ENCODE data around the gene SCNN1B.
"Not testable (repeated sequence)": the region's sequence is repeated elsewhere in the genome, so short reads cannot be mapped to it uniquely, and the experiment has no call there.

The SCNN1B gene

DNA sequence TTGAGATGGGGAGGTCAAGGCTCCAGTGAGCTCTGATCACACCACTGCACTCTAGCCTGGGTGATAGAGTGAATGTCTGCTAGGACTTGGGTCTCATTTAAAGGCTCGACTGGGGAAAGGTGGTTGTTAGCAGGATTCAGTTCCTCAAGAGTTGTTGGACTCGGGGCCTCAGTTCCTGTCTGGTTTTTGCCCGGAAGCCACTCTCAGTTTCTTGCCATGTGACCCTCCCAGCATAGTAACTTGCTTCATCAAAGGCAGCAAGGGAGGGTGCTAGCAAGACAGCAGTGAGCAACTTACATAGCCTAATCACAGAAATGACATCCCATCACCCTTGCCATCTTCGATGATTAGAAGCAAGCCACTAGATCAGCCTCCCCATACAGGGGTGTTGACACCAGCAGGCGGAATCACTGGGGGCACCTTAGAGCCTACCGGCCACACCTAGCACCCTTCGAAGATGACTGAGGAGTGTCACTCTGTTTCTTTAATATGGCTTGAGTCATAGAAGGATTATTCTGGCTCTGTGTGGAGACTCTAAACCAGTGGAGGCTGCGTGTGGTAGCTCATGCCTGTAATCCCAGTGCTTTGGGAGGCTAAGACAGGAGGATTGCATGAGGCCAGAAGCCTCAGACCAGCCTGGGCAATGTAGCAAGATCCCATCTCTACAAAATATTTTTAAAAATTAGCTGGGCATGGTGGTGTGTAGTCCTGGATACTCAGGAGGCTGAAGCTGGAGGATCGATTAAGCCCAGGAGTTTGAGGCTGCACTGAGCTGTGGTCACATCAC is 13.2 kb upstream of the SCNN1B start:
- Histone ChIP-seq H3K4me3 (ENCODE audit: low read depth, low read length) (no peak overlapping the region), H3K27me3 (ENCODE audit: insufficient read depth, low read length) (no peaks in the 10 kb centered on the region), H3K79me2 (ENCODE audit: control insufficient read depth, insufficient read depth, low read length, unreplicated experiment) (no peaks in the 10 kb centered on the region), H3K36me3 (ENCODE audit: insufficient read depth, low read length) (no peaks in the 10 kb centered on the region), H3K27ac (ENCODE audit: low read depth, low read length) (no peak overlapping the region), H2AFZ (ENCODE audit: low read length, unreplicated experiment) (no peak overlapping the region), H3K4me1 (ENCODE audit: control insufficient read depth, insufficient read depth, low read length, unreplicated experiment) (peaks cover 6% of the 10 kb centered on the region)

- H3K36me3 ChIP-seq (ENCODE audit: insufficient read depth, low read length) = no peaks in the 10 kb centered on the region
- H3K79me2 ChIP-seq (ENCODE audit: control insufficient read depth, insufficient read depth, low read length, unreplicated experiment) = no peaks in the 10 kb centered on the region
- peaks cover 6% of the 10 kb centered on the region for H3K4me1 ChIP-seq (ENCODE audit: control insufficient read depth, insufficient read depth, low read length, unreplicated experiment)
- no peak overlapping the region for H2AFZ ChIP-seq (ENCODE audit: low read length, unreplicated experiment)
- H3K27ac ChIP-seq (ENCODE audit: low read depth, low read length) = no peak overlapping the region
- H3K4me3 ChIP-seq (ENCODE audit: low read depth, low read length) = no peak overlapping the region
- H3K27me3 ChIP-seq (ENCODE audit: insufficient read depth, low read length) = peaks cover under 1% of the 10 kb centered on the region; the same call in 1 of the 2 replicates
These were observed 11.7 kb upstream of the SCNN1B start for GRCh38 chr16:23290189-23291062.

DNA sequence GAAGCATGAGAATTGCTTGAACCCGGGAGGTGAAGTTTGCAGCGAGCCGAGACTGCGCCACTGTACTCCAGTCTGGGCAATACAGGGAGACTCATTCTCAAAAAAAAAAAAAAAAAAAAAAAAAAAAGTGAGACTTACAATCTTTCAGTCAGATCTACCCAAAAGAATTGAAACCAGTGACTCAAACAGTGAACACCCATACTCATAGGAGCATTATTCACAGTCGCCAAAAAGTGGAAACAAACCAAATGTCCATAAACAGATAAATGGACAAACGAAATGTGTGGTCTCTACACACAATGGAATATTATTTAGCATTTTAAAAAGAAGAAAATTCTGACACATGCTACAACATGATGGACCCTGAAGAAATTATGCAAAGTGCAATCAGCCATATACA is 9.1 kb upstream of the SCNN1B start:
- Histone ChIP-seq H2AFZ (ENCODE audit: low read length, unreplicated experiment) (no peak overlapping the region), H3K4me3 (ENCODE audit: low read depth, low read length) (no peak overlapping the region), H3K27ac (ENCODE audit: low read depth, low read length) (no peak overlapping the region), H3K4me1 (ENCODE audit: control insufficient read depth, insufficient read depth, low read length, unreplicated experiment) (no peaks in the 10 kb centered on the region), H3K27me3 (ENCODE audit: insufficient read depth, low read length) (peaks cover 21% of the 10 kb centered on the region; the same call in 1 of the 2 replicates), H3K36me3 (ENCODE audit: insufficient read depth, low read length) (no peaks in the 10 kb centered on the region), H3K79me2 (ENCODE audit: control insufficient read depth, insufficient read depth, low read length, unreplicated experiment) (no peaks in the 10 kb centered on the region)

DNA sequence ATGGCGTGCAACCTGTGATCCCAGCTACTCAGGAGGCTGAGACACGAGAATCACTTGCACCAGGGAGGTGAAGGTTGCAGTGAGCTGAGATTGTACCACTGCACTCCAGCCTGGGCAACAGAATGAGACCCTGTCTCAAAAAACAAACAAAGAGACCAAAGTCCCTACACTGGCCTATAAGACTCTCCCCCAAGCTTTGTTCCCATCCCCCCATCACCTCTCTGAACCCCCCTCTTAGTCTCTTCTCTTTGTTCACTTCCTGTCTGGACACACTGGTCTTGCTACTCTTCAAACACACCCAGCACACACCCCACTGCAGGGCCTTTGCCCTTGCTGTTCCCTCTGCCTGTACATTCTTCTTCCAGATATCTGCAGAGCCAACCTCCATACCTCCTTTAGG is 7.8 kb upstream of the SCNN1B start:
- H3K79me2 ChIP-seq (ENCODE audit: control insufficient read depth, insufficient read depth, low read length, unreplicated experiment) = no peaks in the 10 kb centered on the region
- H3K27me3 ChIP-seq (ENCODE audit: insufficient read depth, low read length) = peaks cover 30% of the 10 kb centered on the region
- H3K27ac ChIP-seq (ENCODE audit: low read depth, low read length) = no peak overlapping the region
- no peak overlapping the region for H3K4me3 ChIP-seq (ENCODE audit: low read depth, low read length)
- H2AFZ ChIP-seq (ENCODE audit: low read length, unreplicated experiment) = no peak overlapping the region
- H3K4me1 ChIP-seq (ENCODE audit: control insufficient read depth, insufficient read depth, low read length, unreplicated experiment) = no peaks in the 10 kb centered on the region
- H3K36me3 ChIP-seq (ENCODE audit: insufficient read depth, low read length) = no peaks in the 10 kb centered on the region

DNA sequence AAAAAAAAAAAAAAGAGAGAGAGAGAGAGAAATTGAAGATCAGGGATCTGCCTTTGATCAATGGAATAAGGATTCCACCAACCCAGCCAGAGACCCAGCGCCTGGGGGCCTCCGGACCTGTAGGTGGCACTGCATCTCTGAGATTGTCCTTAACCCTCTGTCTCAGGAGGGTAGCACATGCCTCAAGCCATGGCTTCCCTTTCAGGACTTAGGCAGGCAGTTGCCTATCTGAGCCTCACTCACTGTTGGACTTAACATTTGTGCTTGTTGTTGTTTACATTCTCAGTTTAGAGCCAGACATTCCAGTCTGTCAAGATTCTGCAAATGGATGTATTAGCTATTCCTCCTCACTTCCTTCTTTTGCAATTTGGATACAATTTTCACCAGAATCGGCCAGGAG is 5.1 kb upstream of the SCNN1B start:
- Histone ChIP-seq H2AFZ (ENCODE audit: low read length, unreplicated experiment) (no peak overlapping the region), H3K36me3 (ENCODE audit: insufficient read depth, low read length) (no peaks in the 10 kb centered on the region), H3K27me3 (ENCODE audit: insufficient read depth, low read length) (peaks cover 47% of the 10 kb centered on the region), H3K79me2 (ENCODE audit: control insufficient read depth, insufficient read depth, low read length, unreplicated experiment) (no peaks in the 10 kb centered on the region), H3K4me3 (ENCODE audit: low read depth, low read length) (no peak overlapping the region), H3K27ac (ENCODE audit: low read depth, low read length) (no peak overlapping the region), H3K4me1 (ENCODE audit: control insufficient read depth, insufficient read depth, low read length, unreplicated experiment) (no peaks in the 10 kb centered on the region)

DNA sequence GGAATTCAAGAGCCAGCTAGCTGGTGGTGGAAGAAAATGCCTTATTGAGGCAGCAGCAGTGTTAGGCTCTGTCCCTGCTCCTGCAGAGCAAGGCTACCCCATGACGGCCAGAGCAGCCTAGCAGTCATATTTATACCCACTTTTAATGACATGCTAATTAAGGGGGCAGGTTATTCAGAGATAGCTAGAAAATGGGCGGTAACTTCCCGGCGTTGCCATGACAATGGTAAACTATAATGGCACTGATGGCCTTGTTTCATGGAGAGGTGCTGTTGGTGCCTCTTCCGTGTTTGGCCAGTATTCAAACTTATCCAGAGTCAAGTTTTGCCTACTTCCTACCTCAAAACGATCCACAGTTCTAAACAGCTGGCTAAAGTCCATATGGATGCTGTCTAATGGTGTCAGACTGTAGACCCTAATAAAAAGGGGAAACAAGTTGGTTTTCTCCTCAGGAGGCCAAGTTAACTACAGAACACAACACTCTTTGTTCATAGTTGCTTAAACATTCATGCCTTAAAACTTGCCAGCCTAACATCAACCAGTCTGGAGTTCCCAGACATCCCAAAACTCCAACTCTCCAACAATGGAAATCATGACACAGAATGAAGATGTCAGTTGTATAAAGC is 3.7 kb upstream of the SCNN1B start:
- H3K27me3 ChIP-seq (ENCODE audit: insufficient read depth, low read length) = peaks cover 61% of the 10 kb centered on the region
- H3K79me2 ChIP-seq (ENCODE audit: control insufficient read depth, insufficient read depth, low read length, unreplicated experiment) = no peaks in the 10 kb centered on the region
- H3K4me1 ChIP-seq (ENCODE audit: control insufficient read depth, insufficient read depth, low read length, unreplicated experiment) = no peaks in the 10 kb centered on the region
- no peaks in the 10 kb centered on the region for H3K36me3 ChIP-seq (ENCODE audit: insufficient read depth, low read length)
- H3K4me3 ChIP-seq (ENCODE audit: low read depth, low read length) = no peak overlapping the region
- H3K27ac ChIP-seq (ENCODE audit: low read depth, low read length) = no peak overlapping the region
- no peak overlapping the region for H2AFZ ChIP-seq (ENCODE audit: low read length, unreplicated experiment)

DNA sequence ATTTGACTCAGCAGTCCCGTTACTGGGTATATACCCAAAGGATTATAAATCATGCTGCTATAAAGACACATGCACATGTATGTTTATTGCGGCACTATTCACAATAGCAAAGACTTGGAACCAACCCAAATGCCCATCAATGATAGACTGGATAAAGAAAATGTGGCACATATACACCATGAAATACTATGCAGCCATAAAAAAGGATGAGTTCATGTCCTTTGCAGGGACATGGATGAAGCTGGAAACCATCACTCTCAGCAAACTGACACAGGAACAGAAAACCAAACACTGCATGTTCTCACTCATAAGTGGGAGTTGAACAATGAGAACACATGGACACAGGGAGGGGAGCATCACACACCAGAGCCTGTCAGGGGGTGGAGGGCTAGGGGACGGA is 2.3 kb upstream of the SCNN1B start:
- not testable (repeated sequence) for H3K4me3 ChIP-seq (ENCODE audit: low read depth, low read length); H3K4me1 ChIP-seq (ENCODE audit: control insufficient read depth, insufficient read depth, low read length, unreplicated experiment); H2AFZ ChIP-seq (ENCODE audit: low read length, unreplicated experiment); H3K79me2 ChIP-seq (ENCODE audit: control insufficient read depth, insufficient read depth, low read length, unreplicated experiment); H3K27ac ChIP-seq (ENCODE audit: low read depth, low read length); H3K36me3 ChIP-seq (ENCODE audit: insufficient read depth, low read length)
- H3K27me3 ChIP-seq (ENCODE audit: insufficient read depth, low read length) = peaks cover 75% of the 10 kb centered on the region

DNA sequence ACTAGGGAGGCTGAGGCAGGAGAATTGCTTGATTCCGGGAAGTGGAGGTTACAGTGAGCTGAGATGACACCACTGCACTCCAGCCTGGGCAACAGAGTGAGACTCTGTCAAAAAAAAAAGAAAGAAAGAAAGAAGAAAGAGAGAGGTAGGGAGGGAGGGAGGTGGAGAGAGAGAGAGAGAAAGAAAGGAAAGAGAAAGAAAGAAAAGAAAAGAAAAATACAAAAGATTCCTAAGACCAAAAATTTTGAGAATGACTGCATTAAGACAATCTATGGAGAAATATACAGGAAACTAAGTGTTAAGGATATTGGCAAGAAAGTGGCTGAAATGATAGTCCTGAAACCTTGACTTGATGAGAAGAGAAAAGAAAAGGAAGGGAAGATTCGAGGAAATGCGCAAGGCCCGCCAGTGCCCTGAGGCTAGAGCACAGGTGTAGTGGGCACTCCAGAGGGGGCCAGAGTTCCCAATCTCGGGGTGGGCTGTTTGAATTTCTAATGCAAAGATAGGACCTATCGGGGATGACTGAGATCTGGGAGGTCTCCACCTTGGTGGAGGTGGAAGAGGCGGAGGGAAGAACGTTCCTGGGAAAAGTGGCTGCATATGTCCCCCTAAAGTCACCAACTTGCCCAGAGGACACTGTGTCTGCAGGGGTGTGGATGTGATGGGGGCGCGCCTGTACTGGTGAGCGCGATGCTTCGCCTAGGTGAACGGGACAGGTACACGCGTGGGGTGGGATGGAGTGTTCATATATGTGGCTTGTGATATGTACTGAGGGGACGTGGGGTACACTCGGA is 654 bp upstream of the SCNN1B start:
- Histone ChIP-seq H3K4me3 (ENCODE audit: low read depth, low read length) (no peak overlapping the region), H3K79me2 (ENCODE audit: control insufficient read depth, insufficient read depth, low read length, unreplicated experiment) (no peaks in the 10 kb centered on the region), H3K27me3 (ENCODE audit: insufficient read depth, low read length) (peaks cover 77% of the 10 kb centered on the region), H2AFZ (ENCODE audit: low read length, unreplicated experiment) (no peak overlapping the region), H3K36me3 (ENCODE audit: insufficient read depth, low read length) (no peaks in the 10 kb centered on the region), H3K27ac (ENCODE audit: low read depth, low read length) (no peak overlapping the region), H3K4me1 (ENCODE audit: control insufficient read depth, insufficient read depth, low read length, unreplicated experiment) (no peaks in the 10 kb centered on the region)

DNA sequence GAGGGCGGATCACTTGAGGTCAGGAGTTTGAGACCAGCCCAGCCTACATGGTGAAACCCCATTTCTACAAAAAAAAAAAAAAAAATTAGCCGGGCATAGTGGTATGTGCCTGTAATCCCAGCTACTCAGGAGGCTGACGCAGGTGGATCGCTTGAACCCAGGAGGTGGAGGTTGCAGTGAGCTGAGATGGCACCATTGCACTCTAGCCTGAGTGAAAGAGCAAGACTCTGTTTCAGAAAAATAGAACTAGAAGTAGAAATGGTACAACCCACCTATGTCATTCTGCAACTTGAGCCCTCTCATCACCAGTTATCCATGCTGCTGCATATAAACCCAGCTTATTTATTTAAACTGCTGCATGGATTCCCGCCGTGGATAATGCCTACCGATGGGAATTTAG is 1.6 kb downstream of the SCNN1B start:
- Histone ChIP-seq H3K79me2 (ENCODE audit: control insufficient read depth, insufficient read depth, low read length, unreplicated experiment) (no peaks in the 10 kb centered on the region), H3K27ac (ENCODE audit: low read depth, low read length) (no peak overlapping the region), H3K27me3 (ENCODE audit: insufficient read depth, low read length) (peaks cover 73% of the 10 kb centered on the region), H3K36me3 (ENCODE audit: insufficient read depth, low read length) (no peaks in the 10 kb centered on the region), H3K4me3 (ENCODE audit: low read depth, low read length) (no peak overlapping the region), H3K4me1 (ENCODE audit: control insufficient read depth, insufficient read depth, low read length, unreplicated experiment) (no peaks in the 10 kb centered on the region), H2AFZ (ENCODE audit: low read length, unreplicated experiment) (no peak overlapping the region)

DNA sequence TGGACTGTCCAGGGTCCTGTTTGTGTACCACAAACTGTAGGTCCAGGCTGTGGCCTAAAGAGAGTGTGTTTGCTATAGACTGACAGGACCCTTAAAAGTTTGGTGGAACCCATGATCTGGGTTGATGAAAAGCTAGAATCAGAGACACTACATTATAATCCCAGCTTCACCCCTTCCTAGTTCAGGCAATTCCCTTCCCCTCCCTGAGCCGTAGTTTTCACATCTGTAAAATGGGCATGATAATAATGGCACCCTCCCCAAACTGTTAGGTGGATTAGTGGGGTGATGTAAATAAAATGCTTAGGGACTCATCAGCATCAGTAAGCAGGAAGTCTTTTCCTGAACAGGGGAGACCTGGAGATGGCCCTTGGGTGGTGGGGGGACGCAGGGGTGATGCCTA is 2.5 kb downstream of the SCNN1B start:
- Histone ChIP-seq H3K4me1 (ENCODE audit: control insufficient read depth, insufficient read depth, low read length, unreplicated experiment) (no peaks in the 10 kb centered on the region), H3K36me3 (ENCODE audit: insufficient read depth, low read length) (no peaks in the 10 kb centered on the region), H3K27me3 (ENCODE audit: insufficient read depth, low read length) (peaks cover 76% of the 10 kb centered on the region), H3K79me2 (ENCODE audit: control insufficient read depth, insufficient read depth, low read length, unreplicated experiment) (no peaks in the 10 kb centered on the region), H3K4me3 (ENCODE audit: low read depth, low read length) (no peak overlapping the region), H3K27ac (ENCODE audit: low read depth, low read length) (no peak overlapping the region), H2AFZ (ENCODE audit: low read length, unreplicated experiment) (no peak overlapping the region)
